SK-N-SH (cell line): ENCODE measurements around the gene KRT81. TPM values are rescaled to one million over a fixed set of nuclear protein-coding genes. Genes with fewer than 3 reads are reported as not detected.

Experiments
- CTCF ChIA-PET: fragments of 300-600, 350-600 bp; formaldehyde crosslinking; extraction: SDS; loops from one replicate; lab custom pipeline; 2021; lab: Yijun Ruan, JAX
- POLR2A ChIA-PET: fragments of 350-600 bp; sonication (Branson Sonifier 250); formaldehyde crosslinking; extraction: SDS; loops from one replicate; lab custom pipeline; 2020; ENCODE audit warnings: antibody characterized with exemption, inconsistent platforms; lab: Yijun Ruan, JAX
- DNase-seq: peaks from one replicate; pipeline ENCODE4 v3.0.0; 2012
- H2AFZ ChIP-seq: fragments of 200-600 bp; sonication (generic); 2 replicates; pipeline ENCODE4 v1.8.1; 2016; ENCODE audit warnings: antibody characterized with exemption, mild to moderate bottlenecking, low read depth
- H3F3A ChIP-seq: fragments of 200-600 bp; sonication (generic); replicated peaks from 2 replicates; pipeline ENCODE3; 2016; ENCODE audit warnings: antibody characterized with exemption, mild to moderate bottlenecking; ENCODE audit not compliant: insufficient read depth
- H3K27ac ChIP-seq, 2 experiments: fragments of 200-500 bp in 1 of 2; fragments of 200-600 bp in 1 of 2; sonication (Bioruptor generic) in 1 of 2; sonication (generic), shearing (Covaris generic) in 1 of 2; 2 replicates each; pipeline versions ENCODE4 v1.5.1 to v1.6.1; 2014 to 2016; ENCODE audit warnings: low read depth in 2 of 2, inconsistent platforms in 1 of 2, low read length in 1 of 2, mild to moderate bottlenecking in 1 of 2, mixed read lengths in 1 of 2
- H3K27me3 ChIP-seq: fragments of 200-600 bp; sonication (generic), shearing (Covaris generic); 2 replicates; pipeline ENCODE4 v1.6.1; 2016; ENCODE audit warnings: mixed run types; ENCODE audit not compliant: insufficient read depth
- H3K36me3 ChIP-seq, 2 experiments: fragments of 200-500 bp in 1 of 2; fragments of 200-600 bp in 1 of 2; sonication (Bioruptor generic) in 1 of 2; sonication (generic) in 1 of 2; replicated peaks in 1 of 2; 2 replicates each; pipeline versions ENCODE3 to v1.5.1; 2014 to 2016; ENCODE audit warnings: low read length in 1 of 2, mild to moderate bottlenecking in 1 of 2; ENCODE audit not compliant: insufficient read depth in 2 of 2, control insufficient read depth in 1 of 2
- H3K4me1 ChIP-seq, 2 experiments: fragments of 200-500 bp in 1 of 2; fragments of 200-600 bp in 1 of 2; sonication (Bioruptor generic) in 1 of 2; sonication (generic), shearing (Covaris generic) in 1 of 2; 2 replicates each; pipeline versions ENCODE4 v1.5.1 to v1.6.1; 2014 to 2016; ENCODE audit warnings: low read depth in 1 of 2, low read length in 1 of 2, mixed run types in 1 of 2; ENCODE audit not compliant: insufficient read depth in 2 of 2, control insufficient read depth in 1 of 2
- H3K4me2 ChIP-seq: fragments of 200-600 bp; sonication (generic), shearing (Covaris generic); 2 replicates; pipeline ENCODE4 v1.6.1; 2017; ENCODE audit warnings: mixed run types
- H3K4me3 ChIP-seq, 2 experiments: fragments of 200-500 bp in 1 of 2; fragments of 200-600 bp in 1 of 2; sonication (Bioruptor generic) in 1 of 2; sonication (generic), shearing (Covaris generic) in 1 of 2; 2 replicates each; pipeline versions ENCODE4 v1.5.1 to v1.8.1; 2014 to 2016; ENCODE audit warnings: low read depth in 2 of 2, inconsistent platforms in 1 of 2, low read length in 1 of 2, mild to moderate bottlenecking in 1 of 2, mixed read lengths in 1 of 2, moderate library complexity in 1 of 2
- H3K79me2 ChIP-seq: fragments of 200-600 bp; sonication (generic); 2 replicates; pipeline ENCODE4 v1.8.1; 2017; ENCODE audit warnings: mild to moderate bottlenecking; ENCODE audit not compliant: insufficient read depth
- H3K9ac ChIP-seq: fragments of 200-600 bp; sonication (generic); 2 replicates; pipeline ENCODE4 v1.6.1; 2017; ENCODE audit warnings: mixed run types
- H3K9me2 ChIP-seq: fragments of 200-600 bp; sonication (generic); 2 replicates; pipeline ENCODE4 v1.6.1; 2017; ENCODE audit warnings: mixed run types
- H3K9me3 ChIP-seq: fragments of 200-600 bp; sonication (generic); 2 replicates; pipeline ENCODE4 v1.6.1; 2017; ENCODE audit warnings: mixed run types, mild to moderate bottlenecking, moderate library complexity
- H4K20me1 ChIP-seq: fragments of 200-600 bp; sonication (generic); 2 replicates; pipeline ENCODE4 v1.6.1; 2017; ENCODE audit warnings: mild to moderate bottlenecking, mixed run types; ENCODE audit not compliant: insufficient read depth
- CHD2 ChIP-seq: fragments of 150-350 bp; IDR thresholded peaks from 2 replicates; pipeline ENCODE4 v1.6.1; 2018; ENCODE audit warnings: low read length; ENCODE audit not compliant: partially characterized antibody
- EP300 ChIP-seq, 2 experiments: IDR thresholded peaks; 2 replicates each; pipeline versions ENCODE4 v1.4.0 to v1.6.1; 2012; ENCODE audit warnings: borderline replicate concordance in 1 of 2, low read depth in 1 of 2, low read length in 1 of 2
- EZH2phosphoT487 ChIP-seq: fragments of 200-600 bp; sonication (generic); IDR thresholded peaks from 2 replicates; pipeline ENCODE4 v1.6.1; 2017; ENCODE audit warnings: low read depth, mixed run types, mild to moderate bottlenecking, antibody characterized with exemption, moderate library complexity, borderline replicate concordance
- FOSL2 ChIP-seq: IDR thresholded peaks from 2 replicates; pipeline ENCODE4 v1.4.0; 2012; ENCODE audit warnings: low read depth, mild to moderate bottlenecking, moderate library complexity, borderline replicate concordance
- GABPA ChIP-seq: IDR thresholded peaks from 2 replicates; pipeline ENCODE4 v1.4.0; 2012; ENCODE audit warnings: low read depth, mild to moderate bottlenecking
- JUND ChIP-seq: IDR thresholded peaks from 2 replicates; pipeline ENCODE4 v1.4.0; 2012
- MXI1 ChIP-seq: IDR thresholded peaks from 2 replicates; pipeline ENCODE4 v1.6.1; 2012; ENCODE audit warnings: mild to moderate bottlenecking, low read depth, low read length, improper control_type of control experiment
- POLR2AphosphoS5 ChIP-seq: IDR thresholded peaks from 2 replicates; pipeline ENCODE4 v1.6.1; 2012; ENCODE audit warnings: low read depth, low read length
- RAD21 ChIP-seq: IDR thresholded peaks from 2 replicates; pipeline ENCODE4 v1.6.1; 2012; ENCODE audit warnings: mild to moderate bottlenecking, low read length
- RXRA ChIP-seq: IDR thresholded peaks from 2 replicates; pipeline ENCODE4 v1.4.0; 2012; ENCODE audit warnings: low read depth, mild to moderate bottlenecking, borderline replicate concordance
- SIN3A ChIP-seq: IDR thresholded peaks from 2 replicates; pipeline ENCODE4 v1.6.1; 2012; ENCODE audit warnings: low read depth, mild to moderate bottlenecking, low read length, moderate library complexity, borderline replicate concordance
- SMC3 ChIP-seq: IDR thresholded peaks from 2 replicates; pipeline ENCODE4 v1.6.1; 2012; ENCODE audit warnings: low read depth, low read length, improper control_type of control experiment
- TAF1 ChIP-seq: IDR thresholded peaks from 2 replicates; pipeline ENCODE4 v1.6.1; 2012; ENCODE audit warnings: low read depth, mild to moderate bottlenecking, low read length, moderate library complexity, borderline replicate concordance
- WGBS: methylation state at CpG from one replicate; pipeline ENCODE4 v1.1.6; 2017; ENCODE audit warnings: low lambda C conversion rate; 5-methylcytosine and 5-hydroxymethylcytosine counted together
- polyA plus RNA-seq, 3 experiments: library from polyadenylated mRNA; depleted of rRNA; stranded (reverse); fragments of >200 nt; gene quantifications; 2 replicates each; pipeline ENCODE4 v1.2.3, GENCODE V29; 2012
- TF ChIP-seq, protein P1 (sequence below): fragments of 150-350 bp; IDR thresholded peaks from 2 replicates; pipeline ENCODE4 v1.6.1; 2016; ENCODE audit warnings: mild to moderate bottlenecking, low read depth, low read length
- TF ChIP-seq, protein P2 (sequence below): fragments of 200-600 bp; sonication (generic); IDR thresholded peaks from 2 replicates; pipeline ENCODE4 v1.6.1; 2017; ENCODE audit warnings: antibody characterized with exemption, mild to moderate bottlenecking, moderate library complexity
- TF ChIP-seq, protein P3 (sequence below): IDR thresholded peaks from 2 replicates; pipeline ENCODE4 v1.4.0; 2012; ENCODE audit warnings: low read depth, borderline replicate concordance

Gene KRT81
- polyA plus RNA-seq, 1 of the 3 experiments (the other 2 are of a cell fraction), result 1.9 TPM

DNA sequence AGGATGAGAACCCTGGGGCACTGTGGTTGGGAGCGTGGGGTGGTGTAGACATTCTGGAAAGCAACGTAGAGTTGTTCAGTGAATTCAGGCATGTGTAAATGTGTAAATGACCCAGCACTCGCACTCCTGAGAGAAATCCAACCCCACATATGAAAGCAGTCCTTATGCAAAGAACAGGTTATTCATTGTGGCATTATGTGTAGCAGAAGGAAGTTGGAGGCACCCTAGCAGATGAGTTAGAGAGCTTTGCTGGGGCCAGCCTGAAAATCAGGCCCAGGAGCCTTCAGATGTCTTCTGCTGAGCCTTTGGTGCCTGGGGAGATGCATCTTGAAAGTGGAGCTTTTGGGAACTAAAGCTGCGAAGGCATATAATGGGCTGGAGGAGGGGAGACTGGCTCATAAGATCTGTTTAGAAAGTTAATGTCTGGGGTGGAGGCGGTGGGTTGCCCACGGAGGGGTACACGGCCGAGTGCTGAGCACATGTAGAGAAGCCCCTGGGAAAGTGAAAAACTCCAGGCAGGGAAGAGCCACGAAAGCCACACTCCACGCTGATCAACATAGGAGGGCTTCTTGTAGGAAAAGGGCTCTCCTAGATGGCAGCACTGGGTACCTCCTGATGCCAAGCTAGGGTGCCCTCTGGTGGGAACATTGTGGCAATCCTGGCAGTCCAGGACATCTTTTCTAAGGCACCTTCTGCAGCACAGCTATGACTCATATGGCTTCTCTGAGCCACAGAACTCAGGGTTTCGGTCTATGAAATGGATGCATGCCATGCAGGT, 35.9 kb upstream of the KRT81 start (continued):
- TF ChIP-seq, protein P1, sequence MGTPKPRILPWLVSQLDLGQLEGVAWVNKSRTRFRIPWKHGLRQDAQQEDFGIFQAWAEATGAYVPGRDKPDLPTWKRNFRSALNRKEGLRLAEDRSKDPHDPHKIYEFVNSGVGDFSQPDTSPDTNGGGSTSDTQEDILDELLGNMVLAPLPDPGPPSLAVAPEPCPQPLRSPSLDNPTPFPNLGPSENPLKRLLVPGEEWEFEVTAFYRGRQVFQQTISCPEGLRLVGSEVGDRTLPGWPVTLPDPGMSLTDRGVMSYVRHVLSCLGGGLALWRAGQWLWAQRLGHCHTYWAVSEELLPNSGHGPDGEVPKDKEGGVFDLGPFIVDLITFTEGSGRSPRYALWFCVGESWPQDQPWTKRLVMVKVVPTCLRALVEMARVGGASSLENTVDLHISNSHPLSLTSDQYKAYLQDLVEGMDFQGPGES, result no peak
- peak; percentile 81 for TF ChIP-seq FOSL2
- peak; percentile 74 for TF ChIP-seq JUND
- TF ChIP-seq RXRA, result no peak
- TF ChIP-seq, protein P2, sequence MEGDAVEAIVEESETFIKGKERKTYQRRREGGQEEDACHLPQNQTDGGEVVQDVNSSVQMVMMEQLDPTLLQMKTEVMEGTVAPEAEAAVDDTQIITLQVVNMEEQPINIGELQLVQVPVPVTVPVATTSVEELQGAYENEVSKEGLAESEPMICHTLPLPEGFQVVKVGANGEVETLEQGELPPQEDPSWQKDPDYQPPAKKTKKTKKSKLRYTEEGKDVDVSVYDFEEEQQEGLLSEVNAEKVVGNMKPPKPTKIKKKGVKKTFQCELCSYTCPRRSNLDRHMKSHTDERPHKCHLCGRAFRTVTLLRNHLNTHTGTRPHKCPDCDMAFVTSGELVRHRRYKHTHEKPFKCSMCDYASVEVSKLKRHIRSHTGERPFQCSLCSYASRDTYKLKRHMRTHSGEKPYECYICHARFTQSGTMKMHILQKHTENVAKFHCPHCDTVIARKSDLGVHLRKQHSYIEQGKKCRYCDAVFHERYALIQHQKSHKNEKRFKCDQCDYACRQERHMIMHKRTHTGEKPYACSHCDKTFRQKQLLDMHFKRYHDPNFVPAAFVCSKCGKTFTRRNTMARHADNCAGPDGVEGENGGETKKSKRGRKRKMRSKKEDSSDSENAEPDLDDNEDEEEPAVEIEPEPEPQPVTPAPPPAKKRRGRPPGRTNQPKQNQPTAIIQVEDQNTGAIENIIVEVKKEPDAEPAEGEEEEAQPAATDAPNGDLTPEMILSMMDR, result peak; percentile 93
- peak; percentile 29 for TF ChIP-seq CHD2
- no peak for TF ChIP-seq EZH2phosphoT487
- no peak for TF ChIP-seq TAF1

DNA sequence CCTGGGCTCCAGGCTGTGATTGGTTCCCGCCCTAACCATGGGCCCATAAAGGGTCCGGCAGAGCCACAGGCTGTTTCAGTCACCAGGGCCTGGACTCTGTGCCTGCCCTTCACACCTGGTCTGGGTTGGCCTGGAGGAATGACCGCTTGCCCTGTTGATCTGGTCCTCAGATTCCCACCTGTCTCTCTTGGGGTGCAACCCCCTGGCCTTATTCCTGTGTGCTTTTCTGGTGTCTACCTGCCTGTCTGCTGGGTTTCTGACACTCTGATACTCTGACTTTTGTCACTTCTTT, 32.8 kb upstream of the KRT81 start:
- DNase-seq, result no peak
- H3K4me3 ChIP-seq, result no peak overlapping the region
- H2AFZ ChIP-seq, result no peak overlapping the region
- H3K79me2 ChIP-seq, result no peaks in the 10 kb centered on the region
- no peaks in the 10 kb centered on the region for H3K9me2 ChIP-seq
- no peaks in the 10 kb centered on the region for H3K9me3 ChIP-seq
- H3K27me3 ChIP-seq, result no peaks in the 10 kb centered on the region; the same call in 1 of the 2 replicates
- ChIA-PET POLR2A (no interaction called here), CTCF (interaction anchor here (1.1 to 12.6 kb wide), 6 partner anchors 13 to 561 kb away, joined by 3 to 218 read pairs (median 27); no protein-coding TSS in a partner anchor)
- no peaks in the 10 kb centered on the region for H3F3A ChIP-seq
- H3K27ac ChIP-seq, result no peak overlapping the region
- no peak overlapping the region for H3K9ac ChIP-seq
- 86% methylated on average over 1 of the region's 3 CpGs for WGBS
- H3K4me1 ChIP-seq, result no peaks in the 10 kb centered on the region
- H3K36me3 ChIP-seq, result no peaks in the 10 kb centered on the region
- no peak for TF ChIP-seq SMC3
- no peak for TF ChIP-seq RAD21
- H3K4me2 ChIP-seq, result no peak overlapping the region
- H4K20me1 ChIP-seq, result no peaks in the 10 kb centered on the region

DNA sequence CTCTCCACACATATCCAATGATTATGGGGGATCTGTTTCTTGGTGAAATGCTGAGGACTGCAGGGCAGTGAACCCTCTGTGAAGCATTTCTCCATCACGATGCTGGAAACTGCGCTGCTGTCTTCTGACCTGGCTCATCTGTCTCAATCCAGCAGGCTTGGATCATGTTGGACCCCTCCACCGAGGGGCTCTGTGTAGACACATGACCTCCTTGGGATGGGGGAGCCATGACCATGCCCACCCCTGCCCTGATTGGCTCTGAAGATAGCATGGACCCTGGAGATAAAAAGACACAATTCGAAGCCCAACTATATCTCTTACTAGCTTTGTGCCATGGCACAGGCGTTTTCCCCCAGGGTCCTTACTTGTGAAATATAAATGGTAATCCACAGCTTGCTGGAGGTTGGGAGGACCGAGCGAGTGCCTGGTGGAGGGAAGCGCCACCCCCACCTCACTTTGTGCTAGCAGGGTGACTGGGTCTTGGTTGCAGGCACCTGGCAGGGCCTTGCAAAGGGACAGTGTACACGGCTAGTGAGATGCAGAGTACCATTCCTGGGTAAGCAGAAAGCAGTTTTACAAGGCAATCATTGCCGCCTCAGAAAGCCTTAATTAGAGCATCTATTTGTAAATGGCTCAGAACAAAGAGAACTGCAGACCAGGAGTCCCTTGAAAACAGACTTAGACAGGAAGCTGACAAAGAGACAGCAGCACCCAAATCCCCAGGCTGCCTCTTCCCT, 32.2 kb upstream of the KRT81 start:
- Histone ChIP-seq H3K27me3 (no peaks in the 10 kb centered on the region; the same call in 1 of the 2 replicates), H3K9me3 (no peaks in the 10 kb centered on the region), H3K36me3 (no peaks in the 10 kb centered on the region), H3K4me2 (no peak overlapping the region), H3K9me2 (no peaks in the 10 kb centered on the region), H3K4me1 (no peaks in the 10 kb centered on the region), H2AFZ (no peak overlapping the region), H3K4me3 (no peak overlapping the region), H3K27ac (no peak overlapping the region), H3F3A (no peaks in the 10 kb centered on the region), H3K79me2 (no peaks in the 10 kb centered on the region), H3K9ac (no peak overlapping the region), H4K20me1 (no peaks in the 10 kb centered on the region)
- CTCF ChIA-PET, result interaction anchor here (1.1 to 12.6 kb wide), 7 partner anchors 10 to 562 kb away, joined by 3 to 218 read pairs (median 4); no protein-coding TSS in a partner anchor
- POLR2A ChIA-PET, result no interaction called here
- 71% methylated on average over 10 of the region's 10 CpGs for WGBS
- no peak for DNase-seq
- no peak for TF ChIP-seq GABPA
- TF ChIP-seq MXI1, result no peak
- TF ChIP-seq POLR2AphosphoS5, result no peak
- TF ChIP-seq, protein P3, sequence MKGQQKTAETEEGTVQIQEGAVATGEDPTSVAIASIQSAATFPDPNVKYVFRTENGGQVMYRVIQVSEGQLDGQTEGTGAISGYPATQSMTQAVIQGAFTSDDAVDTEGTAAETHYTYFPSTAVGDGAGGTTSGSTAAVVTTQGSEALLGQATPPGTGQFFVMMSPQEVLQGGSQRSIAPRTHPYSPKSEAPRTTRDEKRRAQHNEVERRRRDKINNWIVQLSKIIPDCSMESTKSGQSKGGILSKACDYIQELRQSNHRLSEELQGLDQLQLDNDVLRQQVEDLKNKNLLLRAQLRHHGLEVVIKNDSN, result no peak
- no peak for TF ChIP-seq SMC3
- no peak for TF ChIP-seq EP300 (IDR thresholded peaks at IDR 0.05; ENCODE audit: borderline replicate concordance in 1 of 2, low read depth in 1 of 2, low read length in 1 of 2)
- no peak for TF ChIP-seq SIN3A
